Brain microvascular endothelial cell (primary cell): Measurements from ENCODE around the gene TBCC.

Experiments used
- DNase-seq: peaks from one replicate; pipeline ENCODE4 v3.0.0-alpha.2; 2020
- H3K27ac ChIP-seq: fragments of 250-450 bp; sonication (Bioruptor Pico); 2 replicates; pipeline ENCODE4 v1.5.1; 2020; ENCODE audit warnings: mild to moderate bottlenecking, moderate library complexity
- H3K27me3 ChIP-seq: fragments of 250-450 bp; sonication (Bioruptor Pico); replicated peaks from 2 replicates; pipeline ENCODE4 v1.5.1; 2020; ENCODE audit warnings: mild to moderate bottlenecking
- H3K36me3 ChIP-seq: fragments of 250-450 bp; sonication (Bioruptor Pico); replicated peaks from 2 replicates; pipeline ENCODE4 v1.5.1; 2020; ENCODE audit warnings: mild to moderate bottlenecking
- H3K4me3 ChIP-seq: 2 replicates; pipeline ENCODE4 v1.5.1; 2011; ENCODE audit warnings: low read depth, mild to moderate bottlenecking, control low read depth, low read length, moderate library complexity
- in situ Hi-C: cut with HindIII; loops from 2 replicates; pipeline ENCODE4 v1.10.0; 2017; ENCODE audit warnings: low sequenced_read_pairs, low pct_ligation_motif_present
- TF ChIP-seq, protein P1 (sequence below): IDR thresholded peaks from 2 replicates; pipeline ENCODE4 v1.5.1; 2011; ENCODE audit warnings: low read depth, mild to moderate bottlenecking, moderate library complexity, low read length, control low read depth, inconsistent platforms; ENCODE audit errors: missing control alignments

Gene TBCC

DNA sequence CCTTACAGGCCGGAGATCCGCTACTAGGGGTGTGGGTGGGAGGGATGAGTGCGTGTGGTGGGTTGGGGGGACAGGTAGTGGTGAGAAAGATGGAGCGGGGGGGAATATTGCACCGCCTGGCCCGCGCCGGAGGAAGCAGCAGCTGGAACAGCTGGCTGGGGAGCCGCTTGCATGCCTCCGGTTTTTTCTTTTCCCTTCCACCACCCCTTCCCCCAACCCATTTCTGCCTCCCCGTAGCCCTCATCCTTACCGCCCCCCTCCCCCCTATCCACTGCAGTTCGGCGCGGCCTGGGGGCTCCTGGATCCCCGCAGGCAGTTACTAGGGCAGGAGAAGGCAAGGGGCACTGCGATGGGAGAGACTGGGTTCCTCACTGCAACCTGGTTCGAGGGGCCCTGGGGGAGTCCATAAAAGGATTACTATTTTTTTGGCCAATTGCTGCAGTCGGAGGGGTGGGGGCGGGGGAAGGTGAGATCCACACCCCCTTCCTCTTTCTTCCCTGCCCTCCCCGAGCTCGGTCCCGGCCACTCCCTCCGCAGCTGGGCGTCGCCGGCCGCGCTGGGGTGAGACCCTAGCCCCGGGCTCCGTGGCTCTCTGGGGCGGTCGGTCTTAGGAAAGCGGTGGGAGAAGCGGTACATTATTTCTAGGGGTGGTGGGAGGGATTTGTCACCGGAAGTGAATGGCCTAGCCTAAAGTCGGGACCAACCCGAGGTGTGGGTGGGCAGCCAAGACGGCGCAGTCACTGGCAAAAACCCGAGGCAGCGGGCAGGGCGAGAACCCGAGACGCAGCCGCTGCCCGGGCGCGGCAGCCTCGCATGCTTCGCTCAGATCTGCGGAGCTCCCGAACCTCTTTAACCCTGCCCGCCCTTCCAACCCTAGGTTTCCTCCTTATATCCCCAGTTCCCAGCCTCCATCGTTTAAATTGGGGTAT, 824 bp upstream of the TBCC start:
- Histone ChIP-seq H3K27me3 (no peaks in the 10 kb centered on the region), H3K4me3 (peak overlapping the region; percentile 71), H3K27ac (peak overlapping the region; percentile 89), H3K36me3 (no peaks in the 10 kb centered on the region)
- TF ChIP-seq, protein P1, sequence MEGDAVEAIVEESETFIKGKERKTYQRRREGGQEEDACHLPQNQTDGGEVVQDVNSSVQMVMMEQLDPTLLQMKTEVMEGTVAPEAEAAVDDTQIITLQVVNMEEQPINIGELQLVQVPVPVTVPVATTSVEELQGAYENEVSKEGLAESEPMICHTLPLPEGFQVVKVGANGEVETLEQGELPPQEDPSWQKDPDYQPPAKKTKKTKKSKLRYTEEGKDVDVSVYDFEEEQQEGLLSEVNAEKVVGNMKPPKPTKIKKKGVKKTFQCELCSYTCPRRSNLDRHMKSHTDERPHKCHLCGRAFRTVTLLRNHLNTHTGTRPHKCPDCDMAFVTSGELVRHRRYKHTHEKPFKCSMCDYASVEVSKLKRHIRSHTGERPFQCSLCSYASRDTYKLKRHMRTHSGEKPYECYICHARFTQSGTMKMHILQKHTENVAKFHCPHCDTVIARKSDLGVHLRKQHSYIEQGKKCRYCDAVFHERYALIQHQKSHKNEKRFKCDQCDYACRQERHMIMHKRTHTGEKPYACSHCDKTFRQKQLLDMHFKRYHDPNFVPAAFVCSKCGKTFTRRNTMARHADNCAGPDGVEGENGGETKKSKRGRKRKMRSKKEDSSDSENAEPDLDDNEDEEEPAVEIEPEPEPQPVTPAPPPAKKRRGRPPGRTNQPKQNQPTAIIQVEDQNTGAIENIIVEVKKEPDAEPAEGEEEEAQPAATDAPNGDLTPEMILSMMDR = no peak
- in situ Hi-C loops = no loop called here
- DNase-seq = peak; percentile 68

DNA sequence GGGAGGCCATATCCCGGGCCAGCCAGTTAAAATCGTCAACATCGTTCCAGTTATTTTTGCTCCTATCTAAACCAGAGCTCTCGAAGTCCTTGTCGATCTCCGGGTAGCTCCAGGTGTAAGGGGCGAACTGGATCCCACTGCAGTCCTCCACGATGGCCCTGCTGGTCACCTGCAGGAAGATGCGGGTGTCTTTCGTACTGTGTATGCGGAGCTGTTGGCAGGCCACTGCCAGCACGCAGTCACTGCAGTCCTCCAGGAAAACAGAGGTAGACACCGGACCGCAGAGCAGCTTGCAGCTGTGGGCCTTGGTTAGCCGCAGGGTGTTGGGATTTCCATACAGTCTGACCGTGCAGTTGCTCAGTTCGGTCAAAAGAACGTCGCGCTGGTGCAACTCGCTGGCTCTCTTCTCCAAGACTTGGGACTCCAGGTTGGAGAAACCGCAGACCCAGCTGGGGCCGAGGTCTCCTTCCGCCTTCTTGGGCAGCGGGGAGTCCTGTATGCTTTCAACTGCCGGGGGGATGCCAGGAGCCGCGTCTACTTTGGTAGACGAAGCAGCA, 742 bp downstream of the TBCC start:
- TF ChIP-seq, protein P1 = no peak
- peak overlapping the region; percentile 99 for H3K4me3 ChIP-seq
- DNase-seq = no peak
- in situ Hi-C loops = no loop called here
- H3K36me3 ChIP-seq = no peaks in the 10 kb centered on the region
- no peaks in the 10 kb centered on the region for H3K27me3 ChIP-seq
- peak overlapping the region; percentile 85 for H3K27ac ChIP-seq

DNA sequence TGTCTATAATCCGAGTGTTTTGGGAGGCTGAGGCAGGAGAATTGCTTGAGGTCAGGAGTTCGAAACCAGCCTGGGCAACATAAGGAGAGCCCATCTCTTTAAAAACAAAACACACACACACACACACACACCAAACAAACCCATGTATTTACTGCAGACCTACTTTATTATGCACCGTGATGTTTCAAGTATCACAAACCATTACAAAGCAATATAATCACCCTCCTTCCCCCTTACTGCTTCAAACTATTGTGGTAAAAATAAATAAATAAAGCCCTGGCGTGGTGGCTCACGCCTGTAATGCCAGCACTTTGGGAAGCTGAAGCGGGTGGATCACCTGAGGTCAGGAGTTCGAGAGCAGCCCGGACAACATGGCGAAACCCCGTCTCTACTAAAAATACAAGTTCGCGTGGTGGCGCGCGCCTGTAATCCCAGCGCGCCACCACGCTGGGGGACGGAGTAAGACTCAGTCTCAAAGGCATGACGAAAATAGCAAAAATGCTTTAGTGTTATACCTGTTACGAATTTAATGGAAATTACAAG, 1.5 kb downstream of the TBCC start:
- Histone ChIP-seq H3K27me3 (no peaks in the 10 kb centered on the region), H3K36me3 (no peaks in the 10 kb centered on the region), H3K4me3 (peak overlapping the region; percentile 99), H3K27ac (no peak overlapping the region)
- TF ChIP-seq, protein P1 = no peak
- DNase-seq = no peak
- in situ Hi-C loops = no loop called here

DNA sequence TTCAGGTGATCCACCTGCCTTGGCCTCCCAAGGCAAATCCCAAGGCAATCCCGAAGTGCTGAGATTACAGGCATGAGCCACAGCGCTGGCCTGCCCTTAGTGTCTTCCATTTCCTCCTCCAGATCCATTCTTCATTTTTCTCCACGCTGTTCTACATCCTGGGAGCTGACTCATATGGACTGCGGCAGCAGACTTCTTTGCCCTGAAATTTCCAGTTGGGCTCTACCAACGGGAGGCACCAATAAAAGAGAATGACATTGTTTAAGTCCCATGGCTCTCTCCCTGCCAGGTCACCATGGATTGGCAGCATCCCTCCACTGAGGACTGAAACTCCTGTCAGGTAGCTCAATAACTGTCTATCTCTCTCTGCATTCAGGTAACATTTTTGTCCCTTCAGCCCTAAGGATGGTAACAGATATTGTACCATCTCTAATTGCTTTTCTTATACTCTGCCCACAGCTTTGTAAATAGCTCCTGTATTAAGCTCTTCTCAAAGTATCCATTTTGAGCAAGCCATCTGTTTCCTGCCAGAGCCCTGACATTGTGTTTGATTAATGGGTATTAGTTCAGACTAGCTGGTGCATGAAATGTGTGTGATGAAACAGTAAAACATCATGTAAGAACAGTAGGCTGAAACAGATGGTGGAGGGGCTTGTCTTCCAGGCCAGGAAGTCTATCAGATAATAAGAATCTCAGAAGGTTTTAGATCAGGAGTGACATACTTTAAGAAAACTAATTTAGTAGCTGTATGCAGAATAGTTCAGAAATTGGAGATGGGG, 3.6 kb downstream of the TBCC start:
- Histone ChIP-seq H3K36me3 (no peaks in the 10 kb centered on the region), H3K27me3 (no peaks in the 10 kb centered on the region), H3K4me3 (no peak overlapping the region), H3K27ac (no peak overlapping the region)
- DNase-seq = no peak
- TF ChIP-seq, protein P1 = no peak
- in situ Hi-C loops = no loop called here

DNA sequence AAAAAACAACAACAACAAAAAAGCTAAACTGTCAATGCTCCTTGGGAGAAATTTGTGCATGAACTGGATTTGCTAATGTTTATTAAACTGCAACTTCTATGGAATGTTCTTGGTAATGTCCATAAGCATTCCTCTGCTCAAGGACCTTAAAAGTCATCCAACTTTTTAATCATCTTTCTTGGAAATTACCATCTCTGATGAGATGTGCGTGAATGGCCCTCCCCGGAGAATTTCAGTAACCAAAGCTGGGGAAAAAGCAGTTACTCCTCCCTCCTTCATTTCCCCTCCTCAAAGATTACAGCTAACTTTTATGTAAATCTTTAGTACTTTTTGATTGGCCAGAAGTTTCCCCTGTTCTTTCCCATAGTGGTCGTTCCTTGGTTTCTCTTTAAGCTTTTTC, 5.2 kb downstream of the TBCC start:
- TF ChIP-seq, protein P1 = no peak

More for the DNA sequence above, 5.2 kb downstream of the TBCC start:
- H3K27ac ChIP-seq = no peak overlapping the region
- in situ Hi-C loops = no loop called here
- no peak for DNase-seq
- no peaks in the 10 kb centered on the region for H3K27me3 ChIP-seq
- H3K4me3 ChIP-seq = no peak overlapping the region
- no peaks in the 10 kb centered on the region for H3K36me3 ChIP-seq
